ENCODE data around the gene APAF1. TPM values are rescaled to one million over a fixed set of nuclear protein-coding genes. Genes with fewer than 3 reads are reported as not detected.
A peak's percentile ranks its signal among the peaks of the same experiment; 100 is the strongest.

The APAF1 gene
- total and polyA plus RNA-seq, 4 donors, result 1.9 to 11.6 (median 6.6) TPM

DNA sequence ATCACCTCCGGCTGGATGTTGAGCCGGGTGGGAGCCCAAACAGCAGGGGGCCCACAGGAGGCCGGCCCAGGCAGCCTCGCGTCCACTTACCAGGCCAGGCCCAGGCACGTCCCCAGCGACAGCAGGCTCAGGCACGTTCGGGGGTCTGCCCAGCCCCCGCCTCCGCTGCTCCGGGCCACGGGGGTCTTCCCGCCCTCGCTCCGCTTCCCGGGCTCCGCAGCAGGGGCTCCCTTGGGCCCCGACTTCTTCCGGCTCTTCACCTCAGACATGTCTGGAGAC lies 718 bp upstream of the APAF1 start:
- H3K27me3 ChIP-seq (ENCODE audit: control insufficient read depth in 4 of 4, insufficient read depth in 4 of 4, low read length in 3 of 4), result no peaks in the 10 kb centered on the region
- H3K36me3 ChIP-seq (ENCODE audit: control insufficient read depth in 4 of 4, insufficient read depth in 3 of 4, low read depth in 1 of 4, low read length in 3 of 4), result peaks cover 0 to 4% (median 2%) of the 10 kb centered on the region in 4 donors
- peak overlapping the region; percentile 85 to 89 for H3K27ac ChIP-seq (ENCODE audit: low read depth in 1 of 2, low read length in 2 of 2)
- H3K4me3 ChIP-seq (ENCODE audit: low read depth in 1 of 3, low read length in 3 of 3), result peak overlapping the region; percentile 59 to 97 (median 95)
- H3K9me3 ChIP-seq (ENCODE audit: control insufficient read depth in 4 of 4, low read length in 3 of 4), result no peaks in the 10 kb centered on the region
- DNase-seq (ENCODE audit: low spot score), result no peak
- peaks cover 0 to 18% (median 10%) of the 10 kb centered on the region in 4 donors for H3K4me1 ChIP-seq (ENCODE audit: control insufficient read depth in 4 of 4, insufficient read depth in 4 of 4, low read length in 3 of 4)
- under 1% methylated on average over 20 of the region's 20 CpGs for WGBS
- peak overlapping the region; percentile 72 to 77 for H3K9ac ChIP-seq (ENCODE audit: low read depth in 1 of 2, low read length in 2 of 2)
- TF ChIP-seq HNF4A (conservative IDR thresholded peaks at IDR 0.05) (no peak), RAD21 (IDR thresholded peaks at IDR 0.05) (no peak), FOXA2 (IDR thresholded peaks at IDR 0.05) (no peak), TAF1 (conservative IDR thresholded peaks at IDR 0.05) (no peak), HNF4G (IDR thresholded peaks at IDR 0.05) (no peak), EGR1 (IDR thresholded peaks at IDR 0.05; ENCODE audit: low read depth in 2 of 2) (no peak), FOXA1 (IDR thresholded peaks at IDR 0.05) (no peak)

DNA sequence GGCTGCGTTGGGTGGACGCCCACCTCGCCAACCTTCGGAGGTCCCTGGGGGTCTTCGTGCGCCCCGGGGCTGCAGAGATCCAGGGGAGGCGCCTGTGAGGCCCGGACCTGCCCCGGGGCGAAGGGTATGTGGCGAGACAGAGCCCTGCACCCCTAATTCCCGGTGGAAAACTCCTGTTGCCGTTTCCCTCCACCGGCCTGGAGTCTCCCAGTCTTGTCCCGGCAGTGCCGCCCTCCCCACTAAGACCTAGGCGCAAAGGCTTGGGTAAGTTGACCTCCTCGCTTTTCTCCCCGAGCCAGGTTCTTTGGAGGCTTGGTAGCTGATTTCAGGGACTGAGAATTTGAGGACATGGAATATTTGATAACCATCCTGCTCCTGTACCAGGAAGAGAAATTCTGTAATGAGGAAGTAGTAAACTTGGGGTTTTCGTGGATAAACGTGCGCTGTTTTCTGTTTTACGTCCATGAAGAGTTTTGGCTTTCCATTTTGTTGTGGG lies 530 bp downstream of the APAF1 start:
- peak; percentile 40 for DNase-seq (ENCODE audit: low spot score)
- H3K27me3 ChIP-seq (ENCODE audit: control insufficient read depth in 4 of 4, insufficient read depth in 4 of 4, low read length in 3 of 4), result no peaks in the 10 kb centered on the region
- peak overlapping the region; percentile 90 to 97 (median 95) for H3K4me3 ChIP-seq (ENCODE audit: low read depth in 1 of 3, low read length in 3 of 3)
- H3K36me3 ChIP-seq (ENCODE audit: control insufficient read depth in 4 of 4, insufficient read depth in 3 of 4, low read depth in 1 of 4, low read length in 3 of 4), result peaks cover 2 to 10% (median 8%) of the 10 kb centered on the region in 4 donors
- peak overlapping the region; percentile 66 to 72 for H3K9ac ChIP-seq (ENCODE audit: low read depth in 1 of 2, low read length in 2 of 2)
- H3K27ac ChIP-seq (ENCODE audit: low read depth in 1 of 2, low read length in 2 of 2), result peak overlapping the region; percentile 85 to 89
- peaks cover 0 to 18% (median 10%) of the 10 kb centered on the region in 4 donors for H3K4me1 ChIP-seq (ENCODE audit: control insufficient read depth in 4 of 4, insufficient read depth in 4 of 4, low read length in 3 of 4)
- under 1% methylated on average over 24 of the region's 24 CpGs for WGBS
- TF ChIP-seq RXRA (IDR thresholded peaks at IDR 0.05) (no peak), RAD21 (IDR thresholded peaks at IDR 0.05) (no peak)
- TF ChIP-seq, protein P1, sequence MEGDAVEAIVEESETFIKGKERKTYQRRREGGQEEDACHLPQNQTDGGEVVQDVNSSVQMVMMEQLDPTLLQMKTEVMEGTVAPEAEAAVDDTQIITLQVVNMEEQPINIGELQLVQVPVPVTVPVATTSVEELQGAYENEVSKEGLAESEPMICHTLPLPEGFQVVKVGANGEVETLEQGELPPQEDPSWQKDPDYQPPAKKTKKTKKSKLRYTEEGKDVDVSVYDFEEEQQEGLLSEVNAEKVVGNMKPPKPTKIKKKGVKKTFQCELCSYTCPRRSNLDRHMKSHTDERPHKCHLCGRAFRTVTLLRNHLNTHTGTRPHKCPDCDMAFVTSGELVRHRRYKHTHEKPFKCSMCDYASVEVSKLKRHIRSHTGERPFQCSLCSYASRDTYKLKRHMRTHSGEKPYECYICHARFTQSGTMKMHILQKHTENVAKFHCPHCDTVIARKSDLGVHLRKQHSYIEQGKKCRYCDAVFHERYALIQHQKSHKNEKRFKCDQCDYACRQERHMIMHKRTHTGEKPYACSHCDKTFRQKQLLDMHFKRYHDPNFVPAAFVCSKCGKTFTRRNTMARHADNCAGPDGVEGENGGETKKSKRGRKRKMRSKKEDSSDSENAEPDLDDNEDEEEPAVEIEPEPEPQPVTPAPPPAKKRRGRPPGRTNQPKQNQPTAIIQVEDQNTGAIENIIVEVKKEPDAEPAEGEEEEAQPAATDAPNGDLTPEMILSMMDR (IDR thresholded peaks at IDR 0.05; ENCODE audit: low read depth, low read length, missing input control), result no peak
- no peaks in the 10 kb centered on the region for H3K9me3 ChIP-seq (ENCODE audit: control insufficient read depth in 4 of 4, low read length in 3 of 4)

DNA sequence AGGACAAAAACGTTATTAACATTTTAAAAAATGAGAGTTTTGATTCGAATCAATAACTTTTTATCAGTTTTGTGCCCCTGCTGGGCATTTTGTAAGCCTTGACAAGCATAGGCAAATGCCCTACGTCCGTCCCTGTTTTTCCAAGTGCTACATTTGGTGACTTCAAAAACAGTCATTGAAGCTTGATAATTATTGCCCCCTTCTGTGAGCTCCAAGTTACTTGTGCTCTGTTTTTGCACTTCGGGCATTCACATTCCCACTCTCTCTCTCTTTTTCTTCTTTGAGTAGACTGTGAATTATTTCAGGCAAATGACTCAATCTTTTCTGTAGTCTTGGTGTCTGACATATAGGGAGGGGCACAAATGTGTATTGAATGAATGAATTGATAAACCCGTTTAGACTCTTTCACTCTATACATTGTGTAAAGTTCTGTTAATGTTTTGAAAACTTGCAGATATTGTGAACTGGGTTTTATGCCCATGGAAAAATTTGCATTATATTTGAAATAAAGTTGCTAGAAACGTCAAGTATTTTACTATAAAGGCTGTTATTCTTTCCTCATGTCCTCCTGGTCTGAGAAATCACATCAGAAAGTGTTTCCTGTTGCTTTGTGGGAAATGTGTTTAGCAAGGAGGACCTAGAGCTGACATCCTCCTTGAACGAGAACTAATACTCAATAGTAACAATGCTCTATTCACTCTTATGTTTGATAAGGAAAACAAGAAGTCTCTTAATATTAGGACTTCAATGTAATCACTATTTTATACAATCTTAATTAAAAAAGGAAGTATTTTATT lies 1.4 kb downstream of the APAF1 start:
- H3K4me3 ChIP-seq (ENCODE audit: low read depth in 1 of 3, low read length in 3 of 3), result peak overlapping the region; percentile 16 to 95 (median 90)
- no peak for DNase-seq (ENCODE audit: low spot score)
- no peaks in the 10 kb centered on the region for H3K27me3 ChIP-seq (ENCODE audit: control insufficient read depth in 4 of 4, insufficient read depth in 4 of 4, low read length in 3 of 4)
- TF ChIP-seq RAD21 (IDR thresholded peaks at IDR 0.05) (no peak), EGR1 (IDR thresholded peaks at IDR 0.05; ENCODE audit: low read depth in 2 of 2) (no peak)
- WGBS, result 21% methylated on average over 8 of the region's 8 CpGs
- peak overlapping the region in 1 of 2 donors; percentile 0 for H3K9ac ChIP-seq (ENCODE audit: low read depth in 1 of 2, low read length in 2 of 2)
- no peak overlapping the region for H3K27ac ChIP-seq (ENCODE audit: low read depth in 1 of 2, low read length in 2 of 2)
- no peaks in the 10 kb centered on the region for H3K9me3 ChIP-seq (ENCODE audit: control insufficient read depth in 4 of 4, low read length in 3 of 4)
- peaks cover 2 to 10% (median 10%) of the 10 kb centered on the region in 4 donors for H3K36me3 ChIP-seq (ENCODE audit: control insufficient read depth in 4 of 4, insufficient read depth in 3 of 4, low read depth in 1 of 4, low read length in 3 of 4)
- peaks cover 0 to 18% (median 10%) of the 10 kb centered on the region in 4 donors for H3K4me1 ChIP-seq (ENCODE audit: control insufficient read depth in 4 of 4, insufficient read depth in 4 of 4, low read length in 3 of 4)

DNA sequence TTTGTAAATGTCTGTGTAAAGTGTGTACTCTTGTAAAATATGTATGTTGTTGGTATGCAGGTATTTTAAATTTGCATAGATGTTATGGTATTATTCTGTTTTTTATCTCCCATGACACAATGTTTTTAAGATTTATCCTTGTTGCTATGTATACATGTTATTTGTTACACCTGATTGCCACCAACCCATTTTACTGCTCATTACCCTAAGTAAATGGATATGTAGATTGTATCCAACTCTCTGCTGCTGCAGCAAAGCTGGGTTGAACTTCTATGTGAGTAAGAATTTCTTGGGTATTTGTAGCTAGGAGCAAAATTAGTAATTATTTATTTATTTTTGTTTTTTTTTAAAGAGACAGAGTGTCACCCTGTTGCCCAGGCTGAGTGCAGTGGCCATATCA lies 6.2 kb downstream of the APAF1 start:
- Histone ChIP-seq H3K4me1 (ENCODE audit: control insufficient read depth in 4 of 4, insufficient read depth in 4 of 4, low read length in 3 of 4) (peaks cover 0 to 4% (median 2%) of the 10 kb centered on the region in 4 donors), H3K36me3 (ENCODE audit: control insufficient read depth in 4 of 4, insufficient read depth in 3 of 4, low read depth in 1 of 4, low read length in 3 of 4) (peaks cover 2 to 11% (median 10%) of the 10 kb centered on the region in 4 donors), H3K4me3 (ENCODE audit: low read depth in 1 of 3, low read length in 3 of 3) (no peak overlapping the region), H3K9me3 (ENCODE audit: control insufficient read depth in 4 of 4, low read length in 3 of 4) (no peaks in the 10 kb centered on the region), H3K27ac (ENCODE audit: low read depth in 1 of 2, low read length in 2 of 2) (no peak overlapping the region), H3K9ac (ENCODE audit: low read depth in 1 of 2, low read length in 2 of 2) (no peak overlapping the region), H3K27me3 (ENCODE audit: control insufficient read depth in 4 of 4, insufficient read depth in 4 of 4, low read length in 3 of 4) (no peaks in the 10 kb centered on the region)
- DNase-seq (ENCODE audit: low spot score), result no peak
- TF ChIP-seq, protein P2, sequence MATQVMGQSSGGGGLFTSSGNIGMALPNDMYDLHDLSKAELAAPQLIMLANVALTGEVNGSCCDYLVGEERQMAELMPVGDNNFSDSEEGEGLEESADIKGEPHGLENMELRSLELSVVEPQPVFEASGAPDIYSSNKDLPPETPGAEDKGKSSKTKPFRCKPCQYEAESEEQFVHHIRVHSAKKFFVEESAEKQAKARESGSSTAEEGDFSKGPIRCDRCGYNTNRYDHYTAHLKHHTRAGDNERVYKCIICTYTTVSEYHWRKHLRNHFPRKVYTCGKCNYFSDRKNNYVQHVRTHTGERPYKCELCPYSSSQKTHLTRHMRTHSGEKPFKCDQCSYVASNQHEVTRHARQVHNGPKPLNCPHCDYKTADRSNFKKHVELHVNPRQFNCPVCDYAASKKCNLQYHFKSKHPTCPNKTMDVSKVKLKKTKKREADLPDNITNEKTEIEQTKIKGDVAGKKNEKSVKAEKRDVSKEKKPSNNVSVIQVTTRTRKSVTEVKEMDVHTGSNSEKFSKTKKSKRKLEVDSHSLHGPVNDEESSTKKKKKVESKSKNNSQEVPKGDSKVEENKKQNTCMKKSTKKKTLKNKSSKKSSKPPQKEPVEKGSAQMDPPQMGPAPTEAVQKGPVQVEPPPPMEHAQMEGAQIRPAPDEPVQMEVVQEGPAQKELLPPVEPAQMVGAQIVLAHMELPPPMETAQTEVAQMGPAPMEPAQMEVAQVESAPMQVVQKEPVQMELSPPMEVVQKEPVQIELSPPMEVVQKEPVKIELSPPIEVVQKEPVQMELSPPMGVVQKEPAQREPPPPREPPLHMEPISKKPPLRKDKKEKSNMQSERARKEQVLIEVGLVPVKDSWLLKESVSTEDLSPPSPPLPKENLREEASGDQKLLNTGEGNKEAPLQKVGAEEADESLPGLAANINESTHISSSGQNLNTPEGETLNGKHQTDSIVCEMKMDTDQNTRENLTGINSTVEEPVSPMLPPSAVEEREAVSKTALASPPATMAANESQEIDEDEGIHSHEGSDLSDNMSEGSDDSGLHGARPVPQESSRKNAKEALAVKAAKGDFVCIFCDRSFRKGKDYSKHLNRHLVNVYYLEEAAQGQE (IDR thresholded peaks at IDR 0.05), result no peak
- TF ChIP-seq HNF4G (IDR thresholded peaks at IDR 0.05), result no peak
- TF ChIP-seq, protein P3, sequence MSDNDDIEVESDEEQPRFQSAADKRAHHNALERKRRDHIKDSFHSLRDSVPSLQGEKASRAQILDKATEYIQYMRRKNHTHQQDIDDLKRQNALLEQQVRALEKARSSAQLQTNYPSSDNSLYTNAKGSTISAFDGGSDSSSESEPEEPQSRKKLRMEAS (IDR thresholded peaks at IDR 0.05), result no peak
- TF ChIP-seq, protein P1 (IDR thresholded peaks at IDR 0.05; ENCODE audit: low read depth, low read length, missing input control), result no peak
- TF ChIP-seq EGR1 (IDR thresholded peaks at IDR 0.05; ENCODE audit: low read depth in 2 of 2), result no peak
- no peak for TF ChIP-seq GABPA (IDR thresholded peaks at IDR 0.05 in 1 of 2, conservative IDR thresholded peaks at IDR 0.05 in 1 of 2)
- TF ChIP-seq FOXA2 (IDR thresholded peaks at IDR 0.05), result no peak
- TF ChIP-seq RXRA (IDR thresholded peaks at IDR 0.05), result no peak
- no peak for TF ChIP-seq NR2F2 (IDR thresholded peaks at IDR 0.05)
- TF ChIP-seq TAF1 (conservative IDR thresholded peaks at IDR 0.05), result no peak
- no peak for TF ChIP-seq FOXA1 (IDR thresholded peaks at IDR 0.05)

Data from liver (tissue), 9 donors.